ENCODE results near the gene WDFY2.

Gene WDFY2

DNA sequence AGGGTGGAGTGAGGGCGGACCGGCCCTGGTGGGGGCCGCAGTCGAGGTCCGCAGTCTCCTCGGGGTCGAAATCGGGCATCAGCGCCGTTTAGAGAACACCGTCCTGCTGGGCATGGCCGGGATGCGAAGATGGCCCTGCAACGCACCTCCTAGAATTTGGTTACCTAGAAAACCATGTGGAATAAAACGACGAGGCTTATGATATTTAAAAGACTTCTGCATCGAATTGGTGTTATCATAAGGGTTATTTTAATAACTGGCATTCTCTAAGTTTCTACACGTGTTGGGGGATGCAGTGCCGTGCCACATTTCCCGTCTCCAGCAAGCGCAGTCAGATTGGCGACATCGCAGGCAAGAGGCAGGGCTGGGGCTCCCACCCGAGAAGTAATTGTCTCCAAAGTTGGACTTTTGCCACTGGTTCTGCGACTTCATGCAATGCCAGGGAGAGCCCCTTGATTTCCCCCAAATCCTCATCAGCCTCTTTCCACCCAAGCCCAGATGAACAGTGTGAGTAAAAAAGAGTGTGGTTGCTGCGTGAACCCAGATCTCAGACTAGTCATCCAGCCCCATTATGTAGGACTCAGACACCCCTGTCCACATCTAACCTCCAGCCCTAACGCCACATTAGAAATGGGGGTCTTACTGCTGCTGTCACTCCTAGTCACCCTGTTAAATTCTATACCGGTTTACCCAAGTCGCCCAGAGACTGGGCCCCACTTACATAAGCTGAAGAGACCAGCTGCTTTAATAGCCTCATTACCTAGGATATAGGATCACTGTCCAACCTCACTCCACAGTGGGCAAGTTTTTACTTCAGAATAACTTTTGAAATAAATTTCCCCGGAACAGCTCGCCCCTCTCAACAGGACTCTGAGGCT, 220.3 kb downstream of the WDFY2 start:
- DNase-seq, result peak; percentile 55

DNA sequence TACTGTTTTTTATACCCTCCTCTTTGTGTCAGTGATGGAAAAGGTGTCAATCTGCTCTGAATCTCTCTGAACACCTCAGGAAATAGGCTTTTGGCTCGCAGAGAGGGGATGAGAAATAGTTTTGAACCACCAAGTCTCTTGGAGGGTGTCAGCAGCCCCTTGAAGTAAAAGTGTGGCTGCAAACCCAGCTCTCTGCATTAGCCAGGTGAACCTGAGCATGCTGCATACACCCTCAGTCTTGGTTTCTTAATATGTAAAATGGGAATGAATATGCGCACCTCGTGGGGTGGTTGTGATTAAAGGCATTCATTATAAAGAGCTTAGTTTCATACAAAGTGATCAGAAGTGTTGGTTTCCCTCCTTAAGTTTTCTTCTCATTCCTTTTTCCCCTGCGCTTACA, 221.1 kb downstream of the WDFY2 start:
- no peak for DNase-seq

DNA sequence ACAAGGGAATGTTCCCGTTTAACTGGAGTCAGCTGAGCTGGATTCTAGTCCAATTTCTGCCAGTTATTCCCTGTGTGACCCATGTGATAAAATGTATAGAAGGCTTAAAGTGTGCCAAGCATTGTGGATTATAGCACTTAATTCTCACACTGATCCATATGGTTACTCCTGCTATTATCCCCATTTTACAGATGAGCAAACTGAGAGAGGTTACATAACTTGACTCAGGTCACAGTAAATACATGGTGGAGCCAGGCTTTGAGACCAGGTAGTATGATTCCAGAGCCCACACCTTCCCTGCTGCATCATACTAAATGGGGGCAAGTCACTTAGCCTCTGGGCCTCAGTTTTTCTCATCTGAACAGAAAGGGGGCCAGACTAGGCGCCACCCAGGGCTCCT, 221.7 kb downstream of the WDFY2 start:
- DNase-seq, result no peak

DNA sequence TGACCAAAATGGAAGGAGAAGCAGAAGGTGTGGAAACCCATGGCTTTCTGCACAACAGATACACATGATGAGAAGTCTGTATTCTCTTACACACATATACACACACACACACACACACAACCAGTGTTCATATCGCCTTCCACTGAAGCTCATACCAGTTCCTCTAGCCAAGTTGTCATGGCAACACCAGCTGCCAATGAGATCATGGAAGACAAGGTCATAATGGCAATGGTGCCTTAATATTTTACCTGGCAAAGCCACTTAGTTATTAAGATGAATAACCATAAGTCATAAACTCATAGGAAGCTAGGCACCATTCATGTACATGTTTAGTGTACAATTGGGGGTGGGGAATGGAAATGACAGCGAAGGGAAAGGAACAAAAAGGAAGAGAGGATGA, 222.3 kb downstream of the WDFY2 start:
- DNase-seq, result peak; percentile 9

DNA sequence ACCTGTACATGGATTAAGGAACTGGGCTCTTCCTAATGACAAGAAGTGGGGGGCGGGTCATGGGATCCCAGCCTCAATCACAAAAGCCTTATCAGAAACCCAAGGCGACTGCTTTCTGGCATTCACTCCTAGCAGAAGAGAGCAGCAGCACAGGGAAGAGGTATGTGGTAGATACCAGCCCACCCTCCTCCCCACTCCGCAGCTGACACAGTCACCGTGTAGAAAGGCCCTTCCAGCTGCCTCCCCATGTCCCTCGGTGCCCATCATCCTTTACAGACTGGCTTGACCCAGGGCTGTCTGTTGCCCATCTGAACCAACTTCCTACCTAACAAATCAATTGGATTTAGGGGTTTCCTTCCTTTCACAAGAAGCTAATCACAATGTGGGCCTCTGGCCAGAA, 222.8 kb downstream of the WDFY2 start:
- no peak for DNase-seq

DNA sequence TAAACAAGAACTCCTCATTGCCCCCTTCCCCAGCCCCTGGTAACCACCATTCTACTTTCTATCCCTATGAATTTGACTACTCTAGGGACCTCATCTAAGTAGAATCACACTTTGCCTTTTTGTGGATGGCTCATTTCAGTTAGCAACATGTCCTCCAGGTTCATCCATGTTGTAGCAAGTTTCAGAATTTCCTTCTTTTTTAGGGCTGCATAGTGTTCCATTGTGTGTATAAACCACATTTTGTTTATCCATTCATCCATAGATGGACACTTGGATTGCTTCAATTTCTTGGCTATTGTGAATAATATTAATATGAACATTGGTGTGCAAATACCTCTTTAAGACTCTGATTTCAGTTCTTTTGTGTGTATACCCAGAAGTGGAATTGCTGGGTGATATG, 224.5 kb downstream of the WDFY2 start:
- no peak for DNase-seq

DNA sequence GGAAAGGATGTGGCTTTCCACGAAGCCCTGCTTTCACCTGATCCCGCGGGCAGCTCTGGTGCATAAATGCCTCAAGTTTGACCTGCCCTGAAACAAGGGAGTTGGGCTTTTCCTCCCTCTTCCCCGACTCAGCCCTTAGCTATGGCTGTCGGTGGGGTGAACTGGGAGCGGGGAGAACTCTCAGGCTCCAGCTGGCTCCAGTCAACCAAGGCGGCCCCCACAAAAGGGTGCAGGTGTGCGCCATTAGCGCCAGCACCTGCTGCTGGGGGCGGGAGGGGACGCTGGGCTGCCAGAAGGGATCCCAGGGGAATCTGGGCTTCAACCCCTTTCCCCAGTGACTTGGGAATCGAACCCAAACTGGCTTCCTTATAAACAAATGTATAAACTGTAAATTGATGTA, 226.8 kb downstream of the WDFY2 start:
- DNase-seq, result peak; percentile 27

DNA sequence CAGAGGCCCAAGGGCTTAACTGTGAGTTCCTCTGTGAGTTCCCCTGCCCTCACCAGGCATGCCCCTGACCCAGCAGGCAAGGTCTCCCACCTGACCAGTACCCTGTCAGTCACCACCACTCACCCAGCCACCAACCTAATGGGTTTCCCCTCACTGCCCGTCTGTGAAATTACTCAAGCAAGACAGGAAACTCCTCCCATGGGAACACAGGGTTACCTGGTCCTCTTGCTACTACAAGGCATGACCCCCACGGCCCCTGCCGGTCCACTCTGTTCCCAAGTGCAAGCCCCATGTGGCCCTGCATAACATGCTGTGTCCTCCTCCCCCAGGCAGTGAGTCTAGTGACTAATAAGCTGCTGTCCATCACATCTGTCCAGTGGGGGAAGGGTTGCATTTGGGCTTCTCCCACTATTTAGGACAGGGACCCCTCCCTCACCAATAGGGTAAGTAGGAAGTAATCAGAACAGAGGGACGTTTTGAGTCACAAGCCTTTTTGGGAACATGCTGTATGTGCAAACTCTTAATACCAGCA, 227.7 kb downstream of the WDFY2 start:
- DNase-seq, result no peak

DNA sequence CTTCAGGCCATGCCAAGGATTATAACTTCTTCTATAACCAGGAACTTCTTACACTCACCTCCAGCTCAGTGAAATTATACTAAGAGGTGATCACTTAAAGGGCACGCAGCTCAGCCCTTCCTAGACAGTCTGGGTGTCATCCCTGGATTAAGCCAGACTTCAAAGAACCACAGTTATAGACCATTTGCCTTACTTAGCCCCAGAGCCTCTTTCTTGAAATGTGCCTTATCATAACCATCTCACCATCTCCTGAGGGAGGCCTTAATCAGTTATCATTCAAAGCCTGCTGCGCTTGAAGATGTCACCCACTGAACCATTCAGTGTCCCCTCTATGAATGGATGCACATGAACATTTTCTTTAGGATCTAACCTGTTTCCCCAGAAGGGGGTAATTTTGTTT, 229.8 kb downstream of the WDFY2 start:
- DNase-seq, result no peak

DNA sequence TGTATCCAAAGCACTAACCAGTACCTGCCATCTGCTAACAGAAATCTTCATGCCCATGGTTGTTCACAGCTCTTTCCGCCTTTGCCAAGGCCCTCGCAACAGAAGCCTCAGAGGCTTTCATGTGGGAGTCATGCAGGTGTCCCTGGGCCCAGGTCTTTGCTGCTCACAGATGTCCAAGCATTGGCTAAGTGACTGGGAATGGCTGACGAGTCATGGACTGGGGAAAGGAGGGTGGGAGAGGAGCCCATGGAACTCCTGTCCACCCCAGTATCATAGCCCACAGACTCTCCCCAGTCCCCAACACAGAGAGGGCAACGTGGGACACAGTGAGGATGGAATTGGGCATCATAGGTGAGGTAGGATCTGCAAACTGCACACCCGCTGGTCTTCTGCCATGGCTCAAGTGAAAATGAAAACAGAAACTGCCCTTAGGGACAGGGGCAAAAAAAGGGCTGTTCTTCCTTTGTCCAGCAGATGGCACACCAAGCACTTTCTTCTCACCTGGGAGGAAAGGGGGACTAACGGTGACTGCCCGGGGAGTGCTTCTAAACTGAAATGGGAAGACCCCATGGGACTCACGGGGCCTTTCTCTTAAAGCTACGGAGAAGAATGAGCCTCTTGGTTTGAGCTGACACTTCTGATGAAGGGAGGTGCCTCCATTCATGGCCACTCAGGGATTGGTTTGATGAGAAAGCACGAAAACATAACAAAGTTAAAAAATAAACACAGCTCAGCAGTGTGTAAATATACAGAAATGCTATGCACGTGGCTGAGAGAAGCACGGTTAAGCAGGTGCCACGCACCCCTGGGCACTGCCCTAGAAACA, 230.8 kb downstream of the WDFY2 start:
- DNase-seq, result peak; percentile 59

DNA sequence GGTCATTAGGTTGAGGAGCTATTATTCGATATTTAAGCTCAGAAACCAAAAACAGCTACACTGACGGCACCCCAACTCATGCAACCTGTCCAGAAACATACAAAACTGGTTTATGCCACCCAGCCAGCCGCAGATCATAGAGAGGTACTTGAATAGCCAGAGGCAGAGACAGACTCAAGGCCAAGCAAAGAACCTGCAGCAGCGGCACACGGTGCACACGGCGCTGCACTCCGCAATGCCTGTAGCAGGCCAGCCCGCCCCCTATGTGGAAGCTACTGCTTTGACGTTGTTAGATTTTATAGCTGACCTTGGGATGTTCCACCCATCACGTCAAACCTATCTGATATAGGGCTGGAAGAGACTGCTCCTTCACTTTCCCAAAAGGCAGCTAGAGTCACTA, 231.6 kb downstream of the WDFY2 start:
- DNase-seq, result no peak

DNA sequence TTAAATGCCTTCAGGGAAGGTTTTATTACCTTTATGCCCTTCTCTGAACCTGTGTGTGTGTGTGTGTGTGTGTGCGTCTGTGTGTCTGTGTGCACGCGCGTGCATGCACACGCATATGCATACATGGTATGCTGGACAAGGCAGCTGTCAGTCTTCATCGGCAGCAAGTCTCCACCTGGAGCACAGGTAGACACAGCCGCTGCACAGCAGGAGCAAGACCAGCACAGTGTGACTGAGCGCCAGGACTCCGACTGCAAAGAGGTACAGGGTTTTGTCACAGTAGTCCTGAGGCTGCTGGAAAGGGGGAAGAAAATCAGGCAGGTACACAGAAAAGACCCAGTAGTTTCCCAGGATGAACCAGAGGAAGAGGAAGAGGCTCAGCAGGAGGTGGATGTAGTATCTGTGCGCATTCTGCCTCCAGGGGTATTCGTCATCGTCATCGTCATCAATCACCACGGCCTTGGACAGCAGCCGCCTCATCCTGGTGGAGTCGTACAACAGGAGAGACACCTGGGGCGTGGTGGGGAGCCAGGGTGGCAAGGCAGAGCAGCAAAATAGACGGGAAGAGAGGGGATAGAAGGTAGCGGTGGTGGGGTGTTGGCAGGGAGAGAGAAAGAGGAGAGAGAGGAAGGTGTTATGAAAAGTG, 232.5 kb downstream of the WDFY2 start:
- no peak for DNase-seq
